HepG2 (cell line): ENCODE measurements around the gene EXOC3L2. TPM values are rescaled to one million over a fixed set of nuclear protein-coding genes. Genes with fewer than 3 reads are reported as not detected.

Experiments used
- ATAC-seq: fragments of 200-7000 bp; cut with Tn5 transposase; 3 replicates; pipeline ENCODE4 v1.9.1; 2020; ENCODE audit warnings: mild to moderate bottlenecking, moderate library complexity
- BruUV-seq: library from RNA; stranded (reverse); fragments of 400-500 nt; replicated peaks from 2 replicates; lab custom pipeline; 2021; lab: Mats Ljungman, UMichigan
- CTCF ChIA-PET: fragments of 300-600 bp; formaldehyde crosslinking; extraction: SDS; loops from one replicate; lab custom pipeline; 2021; ENCODE audit warnings: low total read pairs, inconsistent platforms, low intra/inter-chr PET ratio; lab: Yijun Ruan, JAX
- POLR2A ChIA-PET: fragments of 350-600 bp; sonication (Branson Sonifier 250); formaldehyde crosslinking; loops from one replicate; lab custom pipeline; 2020; ENCODE audit warnings: antibody characterized with exemption, inconsistent platforms; lab: Yijun Ruan, JAX
- DNase-seq: peaks from one replicate; pipeline ENCODE4 v3.0.0-alpha.2; 2015; ENCODE audit warnings: low spot score
- FAIRE-seq: peaks from 3 replicates; lab custom pipeline; 2011; peaks lifted over from hg19 to GRCh38; lab: Jason Lieb, UNC
- H2AFZ ChIP-seq: one replicate; pipeline ENCODE4 v1.6.1; 2011; ENCODE audit warnings: low read length, inconsistent platforms
- H3K27ac ChIP-seq: fragments of 300-600 bp; 3 replicates; pipeline ENCODE4 v1.8.0; 2011; ENCODE audit warnings: mixed run types, mild to moderate bottlenecking, mixed read lengths, low read length, inconsistent platforms; ENCODE audit not compliant: insufficient read depth; ENCODE audit errors: extremely low read length
- H3K27me3 ChIP-seq, 2 experiments: fragments of 200-600 bp in 1 of 2; 2 replicates in 1 of 2; 3 replicates in 1 of 2; pipeline versions ENCODE4 v1.6.0 to v1.8.0; 2011; ENCODE audit warnings: low read length in 2 of 2, mild to moderate bottlenecking in 2 of 2, moderate library complexity in 2 of 2, inconsistent platforms in 1 of 2; ENCODE audit not compliant: insufficient read depth in 2 of 2, control insufficient read depth in 1 of 2
- H3K36me3 ChIP-seq, 2 experiments: fragments of 200-600 bp in 1 of 2; replicated peaks in 1 of 2; 2 replicates in 1 of 2; 3 replicates in 1 of 2; pipeline versions ENCODE4 v1.5.1 to v1.8.0; 2011; ENCODE audit warnings: low read length in 2 of 2, inconsistent platforms in 1 of 2; ENCODE audit not compliant: insufficient read depth in 2 of 2, control insufficient read depth in 1 of 2
- H3K4me1 ChIP-seq: 2 replicates; pipeline ENCODE4 v1.5.1; 2012; ENCODE audit warnings: low read length, inconsistent platforms; ENCODE audit not compliant: insufficient read depth
- H3K4me2 ChIP-seq: 2 replicates; pipeline ENCODE4 v1.6.0; 2011; ENCODE audit warnings: low read depth, low read length, inconsistent platforms
- H3K4me3 ChIP-seq, 3 experiments: fragments of 200-600 bp in 1 of 3; sonication (generic), shearing (Covaris generic) in 1 of 3; replicated peaks in 1 of 3; 2 replicates each; pipeline ENCODE4 v1.5.1; 2011 to 2016; ENCODE audit warnings: low read length in 3 of 3, inconsistent platforms in 2 of 3, low read depth in 2 of 3, mild to moderate bottlenecking in 2 of 3, control low read depth in 1 of 3, mixed read lengths in 1 of 3; ENCODE audit not compliant: insufficient read depth in 1 of 3
- H3K79me2 ChIP-seq: one replicate; pipeline ENCODE4 v1.6.1; 2011; ENCODE audit warnings: low read length, inconsistent platforms; ENCODE audit not compliant: insufficient read depth
- H3K9ac ChIP-seq: 2 replicates; pipeline ENCODE4 v1.6.0; 2011; ENCODE audit warnings: mild to moderate bottlenecking, low read depth, low read length, inconsistent platforms; ENCODE audit not compliant: insufficient read depth
- H3K9me3 ChIP-seq: 2 replicates; pipeline ENCODE4 v1.5.1; 2012; ENCODE audit warnings: mild to moderate bottlenecking, low read length
- H4K20me1 ChIP-seq: 2 replicates; pipeline ENCODE4 v1.6.0; 2011; ENCODE audit warnings: inconsistent platforms, mild to moderate bottlenecking, low read length, moderate library complexity; ENCODE audit not compliant: insufficient read depth
- FOSL2 ChIP-seq: sonication (generic); formaldehyde crosslinking; IDR thresholded peaks from 2 replicates; pipeline ENCODE4 v1.4.0; 2020; ENCODE audit warnings: missing genetic modification reagents
- MAF1 ChIP-seq: sonication (generic); formaldehyde crosslinking; IDR thresholded peaks from 2 replicates; pipeline ENCODE4 v1.5.0; 2020; ENCODE audit warnings: missing genetic modification reagents, borderline replicate concordance
- POLR2AphosphoS2 ChIP-seq: IDR thresholded peaks from 2 replicates; pipeline ENCODE4 v1.6.1; 2011; ENCODE audit warnings: low read depth, low read length, improper control_type of control experiment
- SOX5 ChIP-seq: IDR thresholded peaks from 2 replicates; pipeline ENCODE4 v1.6.1; 2016; ENCODE audit warnings: borderline replicate concordance
- ZFP41 ChIP-seq: sonication (generic); formaldehyde crosslinking; IDR thresholded peaks from 2 replicates; pipeline ENCODE4 v1.4.0; 2020; ENCODE audit warnings: mild to moderate bottlenecking, missing genetic modification reagents, borderline replicate concordance
- ZNF720 ChIP-seq: sonication (generic); formaldehyde crosslinking; IDR thresholded peaks from 2 replicates; pipeline ENCODE4 v1.4.0; 2020; ENCODE audit warnings: missing genetic modification reagents
- WGBS: methylation state at CpG from one replicate; pipeline ENCODE4 v1.1.6; 2017; ENCODE audit warnings: low lambda C conversion rate; 5-methylcytosine and 5-hydroxymethylcytosine counted together
- in situ Hi-C: cut with HindIII; loops from 2 replicates; pipeline ENCODE4 v1.10.0; 2017; ENCODE audit warnings: low pct_unique_long_range_greater_than_20kb; ENCODE audit not compliant: extremely low pct_ligation_motif_present
- intact Hi-C: fragments of 100-400 bp; cut with micrococcal nuclease; formaldehyde crosslinking; loops from one replicate; pipeline ENCODE4 v1.10.0; 2022; ENCODE audit not compliant: unreplicated experiment
- polyA plus RNA-seq, 8 experiments: library from polyadenylated mRNA; depleted of rRNA in 3 of 8; stranded (reverse) in 7 of 8; unstranded in 1 of 8; fragments of >200 nt; fragmentation: Illumina TruSeq in 4 of 8; extraction: Trizol in 4 of 8; gene quantifications; 2 replicates each; pipeline versions ENCODE4 v1.2.1 to v1.2.3, GENCODE V29; 2011 to 2016; ENCODE audit warnings: low read depth in 4 of 8, missing spikeins in 1 of 8, mixed read lengths in 1 of 8; ENCODE audit not compliant: insufficient read depth in 1 of 8
- total RNA-seq, 5 experiments: library from RNA; depleted of rRNA; stranded (reverse); fragments of >200 nt; fragmentation: Illumina TruSeq; extraction: Trizol; gene quantifications; 2 replicates each; pipeline ENCODE4 v1.2.3, GENCODE V29; 2016; ENCODE audit warnings: low read depth in 1 of 5
- TF ChIP-seq, protein P1 (sequence below): sonication (generic); formaldehyde crosslinking; IDR thresholded peaks from 2 replicates; pipeline ENCODE4 v1.5.0; 2020; ENCODE audit warnings: mild to moderate bottlenecking, missing genetic modification reagents, moderate library complexity
- TF ChIP-seq, protein P2 (sequence below): sonication (generic); IDR thresholded peaks from 2 replicates; pipeline ENCODE4 v1.6.1; 2016; ENCODE audit warnings: low read depth, borderline replicate concordance

Gene EXOC3L2
- total and polyA plus RNA-seq, 2 of the 13 experiments (the other 11 are each of a cell fraction or from before 2014, with no cell fraction given): 0.21 TPM; not detected in 1

DNA sequence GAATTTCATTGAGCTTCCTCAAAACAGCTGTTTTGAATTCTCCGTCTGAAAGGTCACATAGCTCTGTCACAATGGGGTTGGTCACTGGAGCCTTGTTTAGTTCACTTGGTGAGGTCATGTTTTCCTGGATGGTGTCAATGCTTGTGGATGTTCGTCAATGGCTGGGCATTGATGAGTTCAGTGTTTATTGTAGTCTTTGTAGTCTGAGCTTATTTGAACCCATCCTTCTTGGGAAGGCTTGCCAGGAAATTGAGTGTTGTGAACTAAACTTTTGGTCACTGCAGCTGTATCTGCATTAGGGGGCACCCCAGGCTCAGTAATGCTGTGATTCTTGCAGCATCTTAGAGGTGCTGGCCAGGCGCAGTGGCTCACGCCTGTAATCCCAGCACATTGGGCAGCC lies 44.6 kb downstream of the EXOC3L2 start (continued):
- TF ChIP-seq MAF1 (CRISPR knock-in tag) (no peak), ZFP41 (no peak)

DNA sequence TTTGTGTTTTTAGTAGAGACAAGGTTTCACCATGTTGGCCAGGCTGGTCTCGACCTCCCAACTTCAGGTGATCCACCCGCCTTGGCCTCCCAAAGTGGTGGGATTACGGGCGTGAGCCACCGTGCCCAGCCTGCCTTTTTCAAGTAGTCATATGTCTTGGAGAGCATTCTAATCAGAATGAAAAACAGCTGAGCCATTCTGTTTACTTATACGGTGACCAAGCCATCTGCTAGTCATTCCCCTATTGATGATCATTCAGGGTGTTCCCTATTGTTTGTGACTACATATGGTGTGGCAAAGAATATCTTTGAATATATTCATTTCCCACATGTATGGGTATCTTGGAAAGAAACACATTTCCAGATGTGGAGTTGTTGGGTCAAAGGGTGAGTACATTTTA lies 49.4 kb downstream of the EXOC3L2 start:
- intact Hi-C loops: no loop called here
- no TSS peak for BruUV-seq

DNA sequence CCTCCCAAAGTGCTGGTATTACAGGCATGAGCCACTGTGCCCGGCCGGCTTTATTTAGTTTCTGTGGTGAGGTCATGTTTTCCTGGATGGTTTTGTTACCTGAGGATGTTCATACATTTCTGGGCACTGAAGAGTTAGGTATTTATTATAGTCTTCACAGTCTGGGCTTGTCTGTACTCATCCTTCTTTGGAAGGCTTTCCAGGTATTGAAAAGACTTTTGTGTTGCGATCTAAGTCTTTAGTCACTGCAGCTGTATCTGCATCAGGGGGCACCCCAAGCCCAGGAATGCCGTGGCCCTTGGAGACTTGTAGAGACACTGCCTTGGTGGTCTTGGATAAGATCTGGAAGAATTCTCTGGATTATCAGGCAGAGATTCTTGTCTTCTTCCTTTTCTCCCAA lies 53.8 kb downstream of the EXOC3L2 start:
- Histone ChIP-seq H2AFZ (no peak overlapping the region), H3K27me3 (peaks cover 0 to 1% of the 10 kb centered on the region in 2 experiments; a peak in 2 of 5 replicates), H3K4me1 (peaks cover 18% of the 10 kb centered on the region), H3K27ac (no peak overlapping the region), H3K36me3 (no peaks in the 10 kb centered on the region), H4K20me1 (no peaks in the 10 kb centered on the region), H3K9me3 (no peaks in the 10 kb centered on the region), H3K4me2 (no peak overlapping the region), H3K4me3 (no peak overlapping the region), H3K9ac (no peak overlapping the region), H3K79me2 (no peaks in the 10 kb centered on the region)
- DNase-seq (no peak), ATAC-seq (no peak), FAIRE-seq (no peak)
- in situ Hi-C loops (no loop called here), intact Hi-C loops (no loop called here)
- POLR2A ChIA-PET: no interaction called here
- CTCF ChIA-PET: no interaction called here
- TF ChIP-seq, protein P1, sequence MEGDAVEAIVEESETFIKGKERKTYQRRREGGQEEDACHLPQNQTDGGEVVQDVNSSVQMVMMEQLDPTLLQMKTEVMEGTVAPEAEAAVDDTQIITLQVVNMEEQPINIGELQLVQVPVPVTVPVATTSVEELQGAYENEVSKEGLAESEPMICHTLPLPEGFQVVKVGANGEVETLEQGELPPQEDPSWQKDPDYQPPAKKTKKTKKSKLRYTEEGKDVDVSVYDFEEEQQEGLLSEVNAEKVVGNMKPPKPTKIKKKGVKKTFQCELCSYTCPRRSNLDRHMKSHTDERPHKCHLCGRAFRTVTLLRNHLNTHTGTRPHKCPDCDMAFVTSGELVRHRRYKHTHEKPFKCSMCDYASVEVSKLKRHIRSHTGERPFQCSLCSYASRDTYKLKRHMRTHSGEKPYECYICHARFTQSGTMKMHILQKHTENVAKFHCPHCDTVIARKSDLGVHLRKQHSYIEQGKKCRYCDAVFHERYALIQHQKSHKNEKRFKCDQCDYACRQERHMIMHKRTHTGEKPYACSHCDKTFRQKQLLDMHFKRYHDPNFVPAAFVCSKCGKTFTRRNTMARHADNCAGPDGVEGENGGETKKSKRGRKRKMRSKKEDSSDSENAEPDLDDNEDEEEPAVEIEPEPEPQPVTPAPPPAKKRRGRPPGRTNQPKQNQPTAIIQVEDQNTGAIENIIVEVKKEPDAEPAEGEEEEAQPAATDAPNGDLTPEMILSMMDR (CRISPR knock-in tag): peak; percentile 23; the same call in 1 of the 2 replicates
- TF ChIP-seq POLR2AphosphoS2: no peak
- WGBS: 72% methylated on average over 4 of the region's 4 CpGs
- BruUV-seq: no TSS peak

More for the DNA sequence above, 49.4 kb downstream of the EXOC3L2 start:
- FAIRE-seq (no peak), DNase-seq (no peak), ATAC-seq (no peak)
- no peak overlapping the region for H2AFZ ChIP-seq
- WGBS: 22% methylated on average over 6 of the region's 6 CpGs
- H3K4me2 ChIP-seq: no peak overlapping the region
- H3K27me3 ChIP-seq: peaks cover 1 to 16% of the 10 kb centered on the region in 2 experiments; a peak in 3 of 5 replicates
- no peaks in the 10 kb centered on the region for H3K36me3 ChIP-seq
- H3K79me2 ChIP-seq: no peaks in the 10 kb centered on the region
- in situ Hi-C loops: no loop called here
- POLR2A ChIA-PET: no interaction called here
- no peak overlapping the region for H3K9ac ChIP-seq
- 0 out of 2 replicates have a peak, but pooled peaks cover 7% of the 10 kb centered on the region for H3K4me1 ChIP-seq
- H3K27ac ChIP-seq: no peak overlapping the region
- CTCF ChIA-PET: no interaction called here
- TF ChIP-seq ZNF720 (CRISPR knock-in tag): no peak
- peak; percentile 14; the same call in 1 of the 2 replicates for TF ChIP-seq SOX5 (CRISPR knock-in tag)
- peak; percentile 56; the same call in 1 of the 2 replicates for TF ChIP-seq FOSL2 (CRISPR knock-in tag)
- TF ChIP-seq, protein P2, sequence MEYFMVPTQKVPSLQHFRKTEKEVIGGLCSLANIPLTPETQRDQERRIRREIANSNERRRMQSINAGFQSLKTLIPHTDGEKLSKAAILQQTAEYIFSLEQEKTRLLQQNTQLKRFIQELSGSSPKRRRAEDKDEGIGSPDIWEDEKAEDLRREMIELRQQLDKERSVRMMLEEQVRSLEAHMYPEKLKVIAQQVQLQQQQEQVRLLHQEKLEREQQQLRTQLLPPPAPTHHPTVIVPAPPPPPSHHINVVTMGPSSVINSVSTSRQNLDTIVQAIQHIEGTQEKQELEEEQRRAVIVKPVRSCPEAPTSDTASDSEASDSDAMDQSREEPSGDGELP: peak; percentile 56; the same call in 1 of the 2 replicates
- H3K4me3 ChIP-seq: no peak overlapping the region
- no peaks in the 10 kb centered on the region for H4K20me1 ChIP-seq
- no peaks in the 10 kb centered on the region for H3K9me3 ChIP-seq
